ENCODE results near the gene MYO7B. TPM values are rescaled to one million over a fixed set of nuclear protein-coding genes. Genes with fewer than 3 reads are reported as not detected.

The MYO7B gene
- total and polyA plus RNA-seq, 4 donors = 1.8 to 20.0 (median 7.4) TPM

GRCh38 chr2:127626175-127626574 is 90.7 kb downstream of the MYO7B start:
- Histone ChIP-seq H3K27ac (ENCODE audit: low read depth, low read length) (no peak overlapping the region), H3K27me3 (ENCODE audit: control insufficient read depth, insufficient read depth, low read length) (no peaks in the 10 kb centered on the region), H3K4me3 (ENCODE audit: low read depth, low read length) (no peak overlapping the region), H3K4me1 (ENCODE audit: control insufficient read depth, insufficient read depth, low read length) (no peaks in the 10 kb centered on the region), H3K36me3 (ENCODE audit: control insufficient read depth, insufficient read depth, low read length) (peaks cover 13% of the 10 kb centered on the region), H3K9me3 (ENCODE audit: control insufficient read depth, insufficient read depth, low read length) (no peaks in the 10 kb centered on the region)
- WGBS (ENCODE audit: insufficient coverage) = 62% methylated on average over 10 of the region's 12 CpGs
- DNase-seq (ENCODE audit: low read depth in 4 of 6, low spot score in 6 of 6) = no peak

GRCh38 chr2:127626917-127627739 is 91.6 kb downstream of the MYO7B start:
- Histone ChIP-seq H3K36me3 (ENCODE audit: control insufficient read depth, insufficient read depth, low read length) (peaks cover 17% of the 10 kb centered on the region), H3K4me3 (ENCODE audit: low read depth, low read length) (no peak overlapping the region), H3K27me3 (ENCODE audit: control insufficient read depth, insufficient read depth, low read length) (no peaks in the 10 kb centered on the region), H3K9me3 (ENCODE audit: control insufficient read depth, insufficient read depth, low read length) (no peaks in the 10 kb centered on the region), H3K4me1 (ENCODE audit: control insufficient read depth, insufficient read depth, low read length) (no peaks in the 10 kb centered on the region), H3K27ac (ENCODE audit: low read depth, low read length) (no peak overlapping the region)
- no peak for DNase-seq (ENCODE audit: low read depth in 4 of 6, low spot score in 6 of 6)
- WGBS (ENCODE audit: insufficient coverage) = 90% methylated on average over 27 of the region's 28 CpGs

- Histone ChIP-seq H3K4me3 (ENCODE audit: low read depth, low read length) (no peak overlapping the region), H3K27me3 (ENCODE audit: control insufficient read depth, insufficient read depth, low read length) (no peaks in the 10 kb centered on the region), H3K9me3 (ENCODE audit: control insufficient read depth, insufficient read depth, low read length) (no peaks in the 10 kb centered on the region), H3K27ac (ENCODE audit: low read depth, low read length) (no peak overlapping the region), H3K36me3 (ENCODE audit: control insufficient read depth, insufficient read depth, low read length) (peaks cover 20% of the 10 kb centered on the region), H3K4me1 (ENCODE audit: control insufficient read depth, insufficient read depth, low read length) (peaks cover 2% of the 10 kb centered on the region)
- DNase-seq (ENCODE audit: low read depth in 4 of 6, low spot score in 6 of 6) = no peak
- 91% methylated on average over 16 of the region's 18 CpGs for WGBS (ENCODE audit: insufficient coverage)
Observed at GRCh38 chr2:127627740-127628571, 92.5 kb downstream of the MYO7B start.

- Histone ChIP-seq H3K9me3 (ENCODE audit: control insufficient read depth, insufficient read depth, low read length) (no peaks in the 10 kb centered on the region), H3K4me1 (ENCODE audit: control insufficient read depth, insufficient read depth, low read length) (peaks cover 12% of the 10 kb centered on the region), H3K27ac (ENCODE audit: low read depth, low read length) (no peak overlapping the region), H3K27me3 (ENCODE audit: control insufficient read depth, insufficient read depth, low read length) (no peaks in the 10 kb centered on the region), H3K36me3 (ENCODE audit: control insufficient read depth, insufficient read depth, low read length) (peaks cover 19% of the 10 kb centered on the region), H3K4me3 (ENCODE audit: low read depth, low read length) (no peak overlapping the region)
- WGBS (ENCODE audit: insufficient coverage) = 83% methylated on average over 13 of the region's 17 CpGs
- DNase-seq (ENCODE audit: low read depth in 4 of 6, low spot score in 6 of 6) = no peak
Observed at GRCh38 chr2:127628767-127629614, 93.5 kb downstream of the MYO7B start.

GRCh38 chr2:127629637-127630036 is 94.2 kb downstream of the MYO7B start:
- Histone ChIP-seq H3K27ac (ENCODE audit: low read depth, low read length) (no peak overlapping the region), H3K9me3 (ENCODE audit: control insufficient read depth, insufficient read depth, low read length) (no peaks in the 10 kb centered on the region), H3K27me3 (ENCODE audit: control insufficient read depth, insufficient read depth, low read length) (no peaks in the 10 kb centered on the region), H3K36me3 (ENCODE audit: control insufficient read depth, insufficient read depth, low read length) (peaks cover 19% of the 10 kb centered on the region), H3K4me1 (ENCODE audit: control insufficient read depth, insufficient read depth, low read length) (peaks cover 19% of the 10 kb centered on the region), H3K4me3 (ENCODE audit: low read depth, low read length) (no peak overlapping the region)
- WGBS (ENCODE audit: insufficient coverage) = 86% methylated on average over 9 of the region's 9 CpGs
- DNase-seq (ENCODE audit: low read depth in 4 of 6, low spot score in 6 of 6) = no peak

GRCh38 chr2:127630096-127630863 is 94.8 kb downstream of the MYO7B start:
- H3K27ac ChIP-seq (ENCODE audit: low read depth, low read length) = no peak overlapping the region
- DNase-seq (ENCODE audit: low read depth in 4 of 6, low spot score in 6 of 6) = no peak
- peaks cover 17% of the 10 kb centered on the region for H3K36me3 ChIP-seq (ENCODE audit: control insufficient read depth, insufficient read depth, low read length)
- H3K4me3 ChIP-seq (ENCODE audit: low read depth, low read length) = no peak overlapping the region
- WGBS (ENCODE audit: insufficient coverage) = 93% methylated on average over 10 of the region's 10 CpGs
- peaks cover 25% of the 10 kb centered on the region for H3K4me1 ChIP-seq (ENCODE audit: control insufficient read depth, insufficient read depth, low read length)
- no peaks in the 10 kb centered on the region for H3K9me3 ChIP-seq (ENCODE audit: control insufficient read depth, insufficient read depth, low read length)
- no peaks in the 10 kb centered on the region for H3K27me3 ChIP-seq (ENCODE audit: control insufficient read depth, insufficient read depth, low read length)

GRCh38 chr2:127630864-127631540 is 95.5 kb downstream of the MYO7B start:
- WGBS (ENCODE audit: insufficient coverage) = 94% methylated on average over 24 of the region's 25 CpGs
- DNase-seq (ENCODE audit: low read depth in 4 of 6, low spot score in 6 of 6) = no peak
- Histone ChIP-seq H3K36me3 (ENCODE audit: control insufficient read depth, insufficient read depth, low read length) (peaks cover 21% of the 10 kb centered on the region), H3K27ac (ENCODE audit: low read depth, low read length) (no peak overlapping the region), H3K4me3 (ENCODE audit: low read depth, low read length) (no peak overlapping the region), H3K27me3 (ENCODE audit: control insufficient read depth, insufficient read depth, low read length) (no peaks in the 10 kb centered on the region), H3K9me3 (ENCODE audit: control insufficient read depth, insufficient read depth, low read length) (no peaks in the 10 kb centered on the region), H3K4me1 (ENCODE audit: control insufficient read depth, insufficient read depth, low read length) (peaks cover 27% of the 10 kb centered on the region)

- Histone ChIP-seq H3K9me3 (ENCODE audit: control insufficient read depth, insufficient read depth, low read length) (no peaks in the 10 kb centered on the region), H3K4me3 (ENCODE audit: low read depth, low read length) (no peak overlapping the region), H3K4me1 (ENCODE audit: control insufficient read depth, insufficient read depth, low read length) (peaks cover 30% of the 10 kb centered on the region), H3K27ac (ENCODE audit: low read depth, low read length) (no peak overlapping the region), H3K27me3 (ENCODE audit: control insufficient read depth, insufficient read depth, low read length) (no peaks in the 10 kb centered on the region), H3K36me3 (ENCODE audit: control insufficient read depth, insufficient read depth, low read length) (peaks cover 25% of the 10 kb centered on the region)
- WGBS (ENCODE audit: insufficient coverage) = 88% methylated on average over 16 of the region's 16 CpGs
- no peak for DNase-seq (ENCODE audit: low read depth in 4 of 6, low spot score in 6 of 6)
Observed at GRCh38 chr2:127631541-127631996, 96.1 kb downstream of the MYO7B start.
